Activated CD8-positive, alpha-beta memory T cell treated with anti-CD3 and anti-CD28 coated beads, Interleukin-2, amount 50 U/mL, for 48 hours (primary cell): ENCODE data around the gene CMC4.

Experiments used
- DNase-seq: peaks from one replicate; pipeline ENCODE4 v3.0.0-alpha.2; 2020

CMC4 gene, protein sequence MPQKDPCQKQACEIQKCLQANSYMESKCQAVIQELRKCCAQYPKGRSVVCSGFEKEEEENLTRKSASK

GRCh38 chrX:155070975-155071693 is at the start of gene CMC4, which contains the start of the genes BRCC3 and MTCP1:
TSS of gene CMC4 (minus strand) at chrX:155071136. CDS start at chrX:155064023, 7,113 bp downstream.
TSS of gene BRCC3 (plus strand) at chrX:155071508. CDS start at chrX:155071528, 20 bp downstream.
TSS of gene MTCP1 (minus strand) at chrX:155071136. CDS start at chrX:155066010, 5,126 bp downstream.
- peak; percentile 86 for DNase-seq

- no peak for DNase-seq
Observed at GRCh38 chrX:155115174-155115819, 44.4 kb upstream of the CMC4 start.

DNA sequence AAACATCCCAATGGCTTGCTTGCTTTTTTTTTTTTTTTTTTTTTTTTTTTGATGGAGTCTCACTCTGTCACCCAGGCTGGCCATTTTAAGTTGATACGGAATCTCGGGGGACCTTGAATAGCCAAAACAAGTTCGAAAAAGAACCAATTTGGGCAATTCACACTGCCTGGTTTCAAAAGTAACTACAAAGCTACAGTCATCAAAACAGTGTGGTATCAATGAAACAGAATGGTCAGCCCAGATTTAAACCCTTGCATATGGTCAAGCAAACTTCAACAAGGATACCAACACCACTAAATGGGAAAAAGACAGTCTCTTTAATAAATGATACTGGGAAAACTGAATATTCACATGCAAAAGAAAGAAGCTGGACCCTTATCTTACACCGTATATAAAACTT is 42.2 kb upstream of the CMC4 start:
- DNase-seq = no peak

DNA sequence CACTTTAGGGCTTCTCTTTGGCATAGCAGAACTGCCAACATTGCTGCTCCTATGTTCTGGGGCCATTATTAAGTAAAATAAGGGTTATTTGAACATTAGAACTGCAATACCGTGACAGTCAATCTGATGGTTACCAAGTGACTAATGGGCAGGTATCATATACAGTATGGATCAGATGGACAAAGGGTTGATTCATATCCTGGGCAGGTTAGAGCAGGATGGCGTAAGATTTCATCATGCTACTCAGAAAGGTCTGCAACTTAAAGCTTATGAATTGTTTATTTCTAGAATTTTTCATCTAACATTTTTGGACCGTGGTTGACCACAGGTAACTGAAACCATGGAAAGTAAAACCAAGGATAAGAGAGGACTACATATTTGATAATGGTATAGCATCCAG is 41.2 kb upstream of the CMC4 start:
- no peak for DNase-seq

- DNase-seq = no peak
Observed at GRCh38 chrX:155108427-155108826, 37.5 kb upstream of the CMC4 start.

DNA sequence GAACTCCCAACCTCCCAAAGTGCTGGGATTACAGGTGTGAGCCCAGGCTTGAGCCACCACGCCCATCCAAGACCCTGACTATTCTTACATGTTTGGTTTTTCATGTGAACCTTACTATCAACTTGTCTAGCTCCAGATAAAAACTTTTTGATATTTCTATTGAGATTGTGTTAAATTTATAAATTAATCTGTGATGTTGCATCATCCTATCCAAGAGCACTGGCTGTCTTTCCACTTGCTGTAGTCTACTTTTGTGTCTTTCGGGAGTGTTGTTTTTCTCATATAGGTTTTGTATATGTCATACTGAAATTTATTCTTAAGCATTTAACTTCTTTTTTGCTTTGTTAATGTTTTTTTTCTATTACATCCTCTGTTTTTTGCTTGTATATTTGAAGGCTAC is 35.0 kb upstream of the CMC4 start:
- no peak for DNase-seq

DNA sequence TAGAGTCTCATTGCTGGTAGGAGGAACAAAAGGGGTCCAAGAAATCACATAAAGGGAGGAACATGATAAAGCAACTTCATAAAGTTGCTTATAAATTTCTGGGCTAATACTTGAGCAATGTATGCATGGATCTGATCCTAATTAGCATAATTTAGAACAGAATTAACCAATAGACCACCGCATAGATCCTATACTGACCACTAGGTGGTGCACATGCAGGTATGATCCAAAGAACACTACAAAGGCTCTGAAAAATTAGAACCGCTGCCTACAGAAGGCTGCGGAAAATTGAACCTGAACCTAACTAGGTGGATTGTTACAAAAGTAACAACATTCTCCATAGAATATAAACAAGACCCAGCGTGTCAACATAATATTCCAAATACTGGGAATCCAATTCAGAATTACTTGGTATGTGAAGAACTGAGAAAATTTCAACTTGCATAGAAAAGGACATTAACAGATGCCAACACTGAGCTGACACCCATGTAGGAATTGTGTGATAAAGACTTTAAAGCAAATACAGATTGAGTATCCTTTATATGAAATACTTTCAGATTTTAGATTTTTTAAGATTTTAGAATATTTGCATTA is 23.6 kb upstream of the CMC4 start:
- no peak for DNase-seq

DNA sequence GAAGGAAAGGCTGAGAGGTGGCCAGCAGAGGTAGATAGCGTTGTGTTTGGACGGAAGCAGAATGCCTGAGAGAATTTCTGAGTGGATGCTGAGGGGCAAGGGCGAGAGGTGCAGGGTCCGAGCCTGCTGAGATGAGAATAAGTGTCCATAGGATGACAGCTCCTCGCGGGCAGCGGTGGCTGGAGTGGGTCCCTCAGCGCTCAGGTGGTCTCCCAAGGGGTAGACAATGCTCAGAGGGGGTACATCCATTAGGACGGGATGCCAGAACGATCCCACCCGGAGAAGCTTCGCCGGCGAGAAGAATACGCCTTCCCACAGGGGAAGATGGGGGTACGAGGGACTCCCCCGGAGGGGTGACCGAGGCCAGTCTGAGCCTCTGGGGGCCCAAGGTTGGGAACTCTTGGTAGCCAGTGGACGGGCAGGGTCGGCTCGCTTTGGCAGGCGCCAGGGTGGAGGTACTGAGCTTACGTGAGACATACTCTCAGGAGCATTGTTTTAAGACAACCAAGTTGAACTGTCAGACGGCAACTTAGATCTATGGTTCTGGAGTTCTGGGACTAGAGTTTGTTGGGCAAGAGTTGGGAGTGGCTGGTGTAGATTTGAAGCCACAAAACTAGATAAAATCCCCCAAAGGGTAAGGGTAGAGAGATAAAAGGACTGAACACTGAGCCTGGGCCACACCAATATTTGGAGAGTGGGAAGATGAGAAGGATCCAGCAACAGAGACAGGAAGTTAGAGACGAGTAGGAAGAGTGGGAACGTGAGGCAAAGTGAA is 16.2 kb upstream of the CMC4 start:
- no peak for DNase-seq

- peak; percentile 70 for DNase-seq
Observed at GRCh38 chrX:155086202-155086840, 15.4 kb upstream of the CMC4 start.

DNA sequence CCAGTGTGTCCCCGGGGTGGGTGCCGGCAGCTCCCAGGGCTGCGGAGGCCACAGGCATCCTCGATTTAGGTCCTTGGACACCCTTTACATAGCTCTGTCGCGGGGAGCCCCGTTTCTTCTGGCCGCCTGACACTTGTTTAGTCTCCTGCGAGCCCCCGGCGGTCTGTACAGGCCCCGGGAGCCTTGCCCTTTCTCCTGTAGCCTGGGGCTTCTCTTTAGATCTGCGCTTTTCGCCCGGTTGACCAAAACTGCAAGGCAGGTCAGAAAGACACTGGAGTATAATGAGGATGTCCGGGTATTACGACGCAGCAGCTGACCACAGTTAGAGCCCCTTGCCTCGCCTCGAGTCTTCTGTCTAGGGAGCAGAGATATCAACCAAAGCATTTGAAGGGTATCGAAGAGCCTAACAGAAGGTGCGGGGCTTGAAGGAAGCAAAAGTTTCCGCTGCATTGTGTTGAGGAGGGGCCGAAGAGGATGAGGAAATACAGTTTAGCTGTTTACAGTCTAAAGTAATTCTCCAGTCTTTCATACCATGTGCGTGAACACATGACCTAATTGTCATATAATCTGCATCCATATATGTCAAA is 851 bp upstream of the CMC4 start:
- DNase-seq = no peak

DNA sequence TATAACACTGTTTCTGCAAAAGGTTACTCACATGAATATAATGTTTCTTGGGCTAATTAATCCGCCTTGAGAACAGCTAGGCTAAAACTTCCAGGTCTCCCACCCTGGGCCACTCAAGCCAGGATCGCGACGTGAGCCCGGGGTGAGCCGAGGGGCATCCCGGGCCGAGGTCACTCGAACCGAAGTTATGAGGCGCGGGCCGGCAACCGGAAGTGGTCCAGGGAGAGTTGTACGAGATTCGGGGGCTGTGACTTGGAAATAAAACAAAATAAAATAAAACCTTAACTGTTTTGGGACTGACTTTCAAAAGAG is 317 bp downstream of the CMC4 start:
- DNase-seq = no peak

GRCh38 chrX:155070038-155070437 is 898 bp downstream of the CMC4 start:
- DNase-seq = no peak

DNA sequence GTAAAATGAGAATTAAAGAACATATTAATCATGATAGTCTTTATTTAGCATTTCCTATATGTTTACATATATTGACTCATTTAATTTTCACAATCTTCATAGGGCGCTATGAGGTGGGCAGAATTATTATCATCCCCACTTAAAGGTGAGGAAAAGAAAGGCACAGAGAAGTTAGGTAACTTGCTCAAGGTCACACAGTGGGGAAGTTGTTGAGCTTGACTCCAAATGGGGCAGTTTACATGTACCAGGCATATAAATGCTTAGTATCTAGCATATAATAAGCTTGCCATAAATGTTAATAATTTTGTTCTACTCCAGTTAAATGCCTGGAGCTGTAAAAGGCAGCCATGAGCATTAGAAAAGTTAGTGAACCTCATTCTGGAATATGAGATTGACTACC is 1.5 kb downstream of the CMC4 start:
- DNase-seq = no peak

GRCh38 chrX:155068165-155068564 is 2.8 kb downstream of the CMC4 start:
- no peak for DNase-seq

DNA sequence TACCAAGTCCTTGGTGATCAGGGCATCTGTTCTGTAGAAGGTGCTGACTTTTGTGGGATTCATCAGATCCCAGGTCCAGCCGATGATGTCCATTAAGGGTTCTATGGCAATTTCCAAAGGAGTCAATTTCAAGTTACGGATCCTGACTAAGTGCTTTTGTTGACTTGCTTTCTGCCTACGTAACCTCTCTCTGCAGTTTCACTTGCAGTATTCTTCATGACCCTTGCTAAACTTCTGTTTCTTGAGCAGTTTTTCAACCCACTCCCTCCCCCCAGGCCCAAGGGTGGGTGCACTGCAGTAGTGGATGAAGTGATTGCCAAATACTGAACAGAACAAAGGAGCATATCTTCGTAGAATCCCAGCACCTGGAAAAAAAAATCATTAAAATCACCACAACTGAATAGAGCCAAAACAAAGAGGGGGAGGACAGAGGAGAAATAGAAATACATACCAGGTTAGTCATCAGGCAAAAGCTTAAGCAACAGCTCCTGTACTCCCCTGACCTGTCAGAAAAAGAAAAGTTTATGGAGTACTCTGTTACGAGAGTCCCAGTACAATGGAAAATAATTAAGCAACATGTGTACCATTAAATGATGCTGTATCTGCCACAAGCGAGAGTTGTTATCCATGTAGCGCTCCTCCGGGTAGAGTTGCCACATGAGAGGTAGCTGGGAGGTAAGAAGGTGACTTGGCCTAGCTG is 5.8 kb downstream of the CMC4 start:
- DNase-seq = no peak

- DNase-seq = no peak
Observed at GRCh38 chrX:155061760-155062159, 9.2 kb downstream of the CMC4 start.

DNA sequence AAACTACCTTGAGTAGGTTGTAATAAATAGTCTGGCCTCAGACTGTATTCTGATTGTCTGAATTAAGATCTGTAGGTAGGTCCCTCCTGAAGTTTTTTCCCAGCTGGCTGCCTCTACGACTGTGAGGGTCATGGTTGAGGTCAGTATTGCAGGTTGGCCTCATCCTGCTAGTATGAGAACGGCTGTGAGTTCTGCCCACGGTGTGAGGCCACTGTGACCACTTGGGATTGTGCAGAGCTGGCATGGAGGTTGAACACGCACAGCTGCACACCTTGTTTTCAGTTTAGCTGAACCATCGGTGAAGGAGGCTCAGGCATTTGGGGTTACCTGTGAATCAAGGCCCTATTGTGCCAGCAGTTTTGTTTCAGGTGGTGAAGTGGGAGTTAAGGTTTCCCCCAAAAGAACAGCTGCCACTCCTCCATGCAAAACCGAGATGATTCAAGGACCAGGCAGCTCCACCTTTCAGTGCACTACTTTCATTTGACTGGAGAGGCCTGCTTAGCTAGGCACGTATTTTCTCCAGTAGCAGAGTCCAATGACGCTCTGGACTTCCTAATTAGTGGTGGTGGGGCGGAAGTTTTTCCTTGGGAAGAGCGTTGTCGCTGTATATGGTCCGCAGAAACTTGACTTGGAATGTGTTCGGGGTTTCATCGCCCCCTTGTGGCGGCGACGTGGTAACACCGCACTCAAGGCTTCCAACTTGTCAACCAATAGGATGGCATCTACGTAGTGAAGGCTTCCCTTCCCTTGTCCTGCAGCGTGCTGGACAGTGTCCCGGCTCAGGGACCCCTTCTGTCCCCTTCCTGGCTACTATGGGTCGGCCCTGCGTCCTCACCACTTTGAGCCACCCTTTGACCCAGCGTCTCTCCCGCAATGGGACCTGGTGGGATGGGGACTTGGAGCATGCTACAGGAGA is 13.8 kb downstream of the CMC4 start:
- DNase-seq = peak; percentile 68

GRCh38 chrX:155056471-155056870 is 14.5 kb downstream of the CMC4 start:
- no peak for DNase-seq

- no peak for DNase-seq
Observed at GRCh38 chrX:155055494-155055893, 15.4 kb downstream of the CMC4 start.

- no peak for DNase-seq
Observed at GRCh38 chrX:155054255-155054654, 16.7 kb downstream of the CMC4 start.

- DNase-seq = no peak
Observed at GRCh38 chrX:155053656-155054055, 17.3 kb downstream of the CMC4 start.
